HG03108 (cell line): ENCODE data around the gene TNN.
A peak's percentile ranks its signal among the peaks of the same experiment; 100 is the strongest.

Source experiments
- ATAC-seq: cut with Tn5 transposase; IDR thresholded peaks from one replicate; pipeline ENCODE4 v1.9.1; 2021; ENCODE audit warnings: moderate library complexity; ENCODE audit not compliant: unreplicated experiment

TNN gene

DNA sequence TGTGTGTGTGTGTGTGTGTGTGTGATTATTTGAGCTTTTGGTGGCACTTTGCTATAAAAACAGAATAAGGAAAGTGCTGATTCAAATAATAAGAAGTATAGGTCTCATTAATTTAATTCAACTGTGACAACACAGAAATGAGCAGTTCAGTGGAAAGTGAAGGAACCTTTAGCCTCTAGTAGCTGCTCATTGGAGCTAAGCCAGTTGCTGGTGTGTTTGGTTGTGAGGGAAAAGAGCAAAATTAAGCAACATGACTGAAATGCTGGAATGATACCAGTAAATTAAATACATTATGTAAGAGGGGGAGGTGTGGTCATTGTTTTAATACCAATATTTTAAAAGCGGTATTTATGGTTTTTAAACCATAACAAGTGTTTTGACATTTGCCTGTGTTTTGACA lies 69.7 kb downstream of the TNN start:
- no peak for ATAC-seq

DNA sequence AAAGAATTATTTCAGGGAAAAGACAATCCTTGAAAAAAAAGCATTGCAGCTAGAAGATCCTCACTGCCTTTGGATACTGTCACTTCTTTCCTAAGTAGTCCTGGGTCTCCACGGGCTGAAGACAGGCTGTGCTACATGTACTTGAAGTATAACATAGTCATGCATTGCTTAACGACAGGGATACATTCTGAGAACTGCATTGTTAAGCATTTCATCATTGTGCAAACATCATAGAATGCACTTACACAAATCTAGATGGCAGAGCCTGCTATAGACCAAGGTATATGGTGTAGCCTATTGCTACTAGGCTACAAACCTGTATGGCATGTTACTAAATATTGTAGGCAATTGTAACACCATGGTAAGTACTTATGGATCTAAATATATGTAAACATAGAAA lies 70.9 kb downstream of the TNN start:
- ATAC-seq, result no peak

DNA sequence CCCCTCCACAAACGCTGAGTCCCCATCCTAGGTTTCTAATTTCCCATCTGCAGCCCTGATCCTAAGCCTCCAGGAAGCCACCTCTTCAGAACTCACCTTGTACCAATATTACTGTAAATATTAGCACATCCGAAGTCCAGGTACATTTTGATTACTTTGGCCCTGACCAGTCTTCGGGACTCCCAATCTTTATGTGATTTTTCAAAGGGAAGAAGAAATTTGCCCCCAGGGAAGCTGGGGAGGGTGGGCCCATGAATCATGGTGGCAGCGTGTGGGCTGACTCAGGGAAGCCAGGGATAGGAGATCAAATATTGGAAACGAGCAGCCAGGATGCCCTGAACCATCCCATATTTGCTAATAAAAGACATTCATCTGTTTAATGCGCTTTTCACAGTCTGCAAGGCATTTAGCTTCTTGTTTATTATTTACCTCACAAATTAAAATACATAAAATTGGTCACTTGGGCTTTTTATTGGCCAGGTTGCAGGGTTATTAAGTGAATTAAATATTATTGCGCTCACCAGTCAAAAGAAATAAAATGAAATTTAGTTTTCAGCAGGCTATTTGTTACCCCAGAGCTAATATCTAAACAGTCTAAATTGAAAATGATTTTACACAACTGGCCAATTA lies 78.4 kb downstream of the TNN start:
- no peak for ATAC-seq

DNA sequence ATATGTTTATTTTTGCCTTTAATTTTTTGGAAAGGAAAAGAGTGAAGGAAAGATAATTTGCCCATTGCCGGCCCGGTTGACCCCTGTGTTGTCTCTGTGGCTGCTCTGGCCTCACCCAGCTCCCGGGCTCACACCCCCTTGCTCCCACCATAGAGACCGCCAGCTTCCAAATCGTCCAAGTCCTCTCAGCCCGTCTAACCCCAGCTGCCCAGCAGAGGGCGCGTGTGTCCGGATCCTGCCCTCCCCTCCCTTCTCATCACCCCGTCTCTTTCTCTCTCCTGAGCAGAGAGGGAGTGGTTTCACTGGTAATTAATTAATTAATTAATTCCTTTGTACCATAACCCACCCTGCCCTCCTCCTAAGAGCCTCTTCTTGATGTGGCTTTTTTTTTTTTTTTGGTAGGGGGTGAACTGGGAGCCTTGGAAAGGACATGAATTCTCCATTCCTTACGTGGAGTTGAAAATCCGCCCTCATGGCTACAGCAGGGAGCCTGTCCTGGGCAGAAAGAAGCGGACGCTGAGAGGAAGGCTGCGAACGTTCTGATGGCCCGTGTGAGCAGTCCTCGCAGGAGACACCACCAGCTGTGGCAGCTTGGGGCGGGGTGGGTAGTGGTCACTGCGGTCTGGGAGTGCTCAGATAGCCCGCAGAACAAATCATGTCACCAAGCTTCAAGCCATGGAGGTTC lies 79.0 kb downstream of the TNN start:
- no peak for ATAC-seq

DNA sequence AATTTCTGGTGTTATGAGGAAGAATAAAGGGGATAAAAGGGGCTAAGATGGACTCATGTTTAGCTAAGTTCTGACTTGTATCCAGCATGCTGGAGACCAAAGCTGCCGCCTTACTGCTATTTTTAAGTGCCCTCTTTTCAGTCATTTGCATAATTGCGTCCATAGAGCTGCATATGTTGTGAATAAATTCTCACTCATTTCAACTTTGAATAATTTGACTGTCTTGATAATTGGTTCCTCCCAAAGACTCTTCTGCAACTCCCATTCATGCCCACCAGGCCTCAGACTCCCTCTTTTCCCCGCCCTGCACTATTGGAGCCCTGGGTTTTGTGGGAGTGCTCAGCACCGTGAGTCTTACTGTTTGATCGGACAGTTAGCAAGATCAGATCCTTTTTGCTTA lies 79.9 kb downstream of the TNN start:
- ATAC-seq, result no peak

DNA sequence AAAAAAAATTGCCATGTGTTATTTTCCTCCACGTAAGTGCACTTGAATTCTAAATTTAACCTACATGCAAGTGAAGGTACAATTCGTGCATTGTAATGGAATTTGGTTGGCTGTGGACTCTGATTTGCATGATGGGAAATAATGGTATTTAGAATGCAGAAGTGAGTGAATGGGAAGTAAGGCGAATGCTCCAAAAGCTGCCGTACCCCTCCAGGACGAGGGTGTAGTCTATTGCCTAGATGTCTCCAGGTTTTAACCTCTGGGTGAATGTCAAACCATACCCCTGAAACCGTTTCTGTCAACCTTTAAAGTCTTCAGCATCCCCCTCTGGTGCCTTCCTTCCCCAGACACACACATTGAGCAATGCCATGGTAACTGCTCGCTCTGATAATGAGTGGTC lies 80.4 kb downstream of the TNN start:
- ATAC-seq, result no peak

DNA sequence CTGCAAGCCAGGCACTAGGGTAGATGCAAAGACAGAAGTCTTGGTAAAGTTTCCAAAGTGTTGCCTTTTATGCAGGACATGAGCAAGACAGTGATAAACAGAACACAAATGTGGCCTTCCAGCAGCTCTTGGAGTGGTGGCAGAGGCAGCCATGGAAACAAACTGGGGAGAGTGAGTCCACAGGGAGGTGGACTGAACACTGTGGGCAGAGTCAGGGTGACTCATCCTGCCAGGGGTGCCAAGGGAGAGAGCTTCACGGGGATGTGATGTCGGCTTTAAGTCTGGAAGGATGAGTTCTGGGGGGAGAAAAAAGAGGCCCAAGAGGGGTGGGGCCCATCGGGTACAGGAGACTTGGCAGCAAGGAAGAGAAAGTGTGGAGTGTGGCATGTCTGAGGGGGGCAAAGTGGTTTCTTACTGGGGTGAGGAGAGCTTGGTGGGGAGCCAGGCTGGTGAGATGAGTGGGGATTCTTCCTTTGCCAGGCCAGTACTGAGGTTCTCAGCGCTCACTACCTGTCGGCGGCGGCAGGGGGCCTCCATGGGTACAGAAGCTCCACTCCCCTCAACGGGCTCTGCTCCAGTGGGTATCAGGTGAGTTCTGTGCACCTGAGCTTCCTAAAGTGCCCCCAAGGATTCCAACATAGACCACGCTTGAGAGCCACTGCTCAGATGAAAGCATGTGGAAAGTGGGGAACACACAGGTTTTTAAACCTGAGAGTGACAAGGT lies 83.1 kb downstream of the TNN start:
- no peak for ATAC-seq

DNA sequence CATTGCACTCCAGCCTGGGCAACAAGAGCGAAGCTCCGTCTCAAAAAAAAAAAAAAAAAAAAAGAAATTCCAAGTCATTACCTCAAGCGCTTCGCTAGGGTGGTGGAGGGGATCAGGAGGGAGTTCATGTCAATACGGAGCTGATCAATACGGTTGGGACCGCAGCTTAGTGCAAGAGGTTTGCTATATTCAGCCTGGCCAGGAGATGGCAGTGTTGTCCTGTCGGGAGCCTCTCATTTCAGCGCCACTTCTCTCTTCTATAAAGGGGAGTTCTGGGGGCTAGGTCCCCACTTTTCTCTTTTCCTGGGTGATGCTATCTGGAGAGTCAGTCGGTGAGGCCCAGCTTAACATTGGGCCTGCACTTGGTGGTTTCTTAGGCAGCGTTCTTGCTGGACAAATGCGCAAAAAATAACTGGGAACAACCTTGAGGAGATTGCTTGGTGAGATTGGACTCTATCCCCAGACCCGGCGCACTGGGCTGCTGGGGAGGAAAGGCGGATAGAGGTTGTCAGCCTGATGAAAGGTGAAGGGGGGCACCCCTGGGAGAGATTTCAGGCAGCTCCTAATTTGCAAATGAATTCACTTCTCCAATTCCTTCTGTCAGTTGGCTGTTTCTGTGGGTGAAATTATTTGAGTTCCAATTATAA lies 84.5 kb downstream of the TNN start:
- no peak for ATAC-seq

DNA sequence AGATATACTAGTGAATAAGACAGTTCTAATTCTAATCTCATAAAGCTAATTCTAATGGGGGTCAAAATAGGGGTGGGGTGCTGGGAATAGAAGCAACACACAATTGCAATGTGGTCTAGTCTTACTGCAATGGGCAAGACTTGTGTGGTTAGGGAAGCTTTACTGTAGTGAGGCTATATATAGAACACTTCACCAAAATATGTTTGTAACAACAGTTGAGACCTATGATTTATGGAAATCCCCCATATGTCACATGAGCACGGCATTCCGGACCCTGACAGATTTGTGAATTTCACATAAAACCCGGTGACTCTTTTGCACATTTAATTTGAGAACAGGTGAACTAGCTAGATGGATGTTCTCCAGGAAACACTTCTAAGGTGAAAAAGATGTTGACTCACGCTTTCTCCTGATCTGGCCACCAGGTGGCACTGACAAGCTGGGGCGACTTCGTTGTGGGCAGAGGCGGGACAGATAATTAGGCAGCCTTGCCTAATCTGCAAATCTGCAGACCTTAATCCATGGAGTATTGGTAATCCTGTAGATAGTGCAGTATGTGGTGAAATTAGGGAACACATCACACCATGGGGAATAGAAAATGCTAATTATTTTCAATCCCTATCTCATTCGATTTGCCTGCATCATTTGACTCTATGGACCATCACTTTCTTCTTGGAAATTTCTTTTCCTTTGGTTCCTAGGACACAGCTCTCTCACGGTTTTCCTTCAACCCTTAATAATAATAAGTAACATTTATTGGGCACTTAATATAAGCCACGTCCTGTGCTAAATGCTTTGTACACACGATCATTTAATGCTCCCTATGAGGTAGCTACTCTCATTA lies 87.2 kb downstream of the TNN start:
- ATAC-seq, result peak; percentile 50

DNA sequence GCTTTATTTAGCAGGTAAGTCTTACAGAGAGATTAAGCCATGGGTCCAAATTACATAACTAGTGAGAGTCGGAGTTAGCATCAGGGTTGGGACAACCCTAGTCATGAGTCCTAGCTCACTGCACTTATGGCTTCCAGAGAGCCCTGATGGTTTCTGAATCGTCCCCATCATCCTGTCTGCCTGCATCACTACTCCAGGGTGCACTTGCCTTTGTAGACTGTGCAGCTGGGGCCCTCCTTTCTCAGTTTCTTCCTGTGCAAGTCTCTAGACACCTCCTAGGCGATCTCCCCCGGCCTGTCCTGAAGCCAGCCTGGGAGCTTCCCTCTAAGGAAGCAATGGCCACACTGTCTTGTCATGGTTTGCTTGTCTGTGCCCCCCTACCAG lies 87.8 kb downstream of the TNN start:
- no peak for ATAC-seq

DNA sequence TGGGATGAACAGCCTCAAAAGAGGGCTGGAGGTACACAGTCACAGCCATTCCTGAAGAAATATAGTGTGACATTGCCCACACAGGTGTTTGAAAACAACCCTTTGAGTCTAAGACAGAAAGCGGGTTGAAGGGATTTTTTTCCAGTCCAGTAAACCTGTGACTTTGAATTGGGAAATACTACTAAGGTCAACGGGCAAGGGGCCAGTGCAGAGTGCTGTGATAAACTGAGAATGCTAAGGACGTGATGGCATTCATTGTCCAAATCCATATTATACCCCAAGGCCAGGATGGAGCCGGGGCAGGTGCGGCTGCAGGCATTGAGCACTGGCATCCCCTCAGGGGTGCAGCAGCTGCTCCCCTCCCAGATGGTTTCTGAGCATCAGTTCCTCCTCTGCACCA lies 88.3 kb downstream of the TNN start:
- no peak for ATAC-seq

DNA sequence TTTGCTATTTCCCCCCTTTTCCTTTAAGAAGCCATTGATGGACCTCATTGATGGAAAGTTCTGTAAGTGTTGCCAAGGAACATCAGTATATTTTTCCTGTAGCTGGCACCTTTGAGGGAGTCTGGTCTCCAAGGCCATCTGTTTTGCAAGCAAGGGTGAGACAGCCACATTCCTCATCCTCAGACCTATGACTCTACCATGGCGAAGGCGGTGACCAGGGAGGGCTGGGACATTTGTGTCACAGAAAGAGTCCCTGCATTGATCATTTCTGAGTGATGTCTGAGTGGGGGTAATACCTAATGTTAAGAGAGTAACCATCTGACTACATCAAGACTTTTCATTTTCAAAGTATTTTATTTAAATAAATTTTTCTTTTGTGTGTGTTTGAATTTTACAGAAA lies 89.6 kb downstream of the TNN start:
- no peak for ATAC-seq

DNA sequence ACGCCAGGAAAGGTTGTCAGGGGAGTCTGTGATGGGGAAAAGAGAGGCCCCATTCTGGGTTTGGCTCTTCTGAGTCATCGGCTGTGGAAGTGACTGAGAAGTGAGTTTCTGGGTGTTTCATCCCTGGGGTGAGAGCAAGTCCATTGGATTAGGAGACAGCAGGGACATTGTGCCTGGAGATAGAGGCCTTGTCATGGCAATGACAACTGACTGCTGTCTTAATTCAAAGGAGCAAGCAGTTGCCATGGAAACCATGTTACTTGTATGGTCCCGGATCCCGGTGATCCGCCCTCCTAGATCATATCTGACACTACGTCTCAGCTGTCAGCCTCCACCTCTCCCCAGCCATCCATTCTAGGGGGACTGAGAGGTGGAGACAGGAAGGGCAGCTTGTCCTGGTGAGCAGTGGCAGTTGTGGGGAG lies 90.5 kb downstream of the TNN start:
- no peak for ATAC-seq

DNA sequence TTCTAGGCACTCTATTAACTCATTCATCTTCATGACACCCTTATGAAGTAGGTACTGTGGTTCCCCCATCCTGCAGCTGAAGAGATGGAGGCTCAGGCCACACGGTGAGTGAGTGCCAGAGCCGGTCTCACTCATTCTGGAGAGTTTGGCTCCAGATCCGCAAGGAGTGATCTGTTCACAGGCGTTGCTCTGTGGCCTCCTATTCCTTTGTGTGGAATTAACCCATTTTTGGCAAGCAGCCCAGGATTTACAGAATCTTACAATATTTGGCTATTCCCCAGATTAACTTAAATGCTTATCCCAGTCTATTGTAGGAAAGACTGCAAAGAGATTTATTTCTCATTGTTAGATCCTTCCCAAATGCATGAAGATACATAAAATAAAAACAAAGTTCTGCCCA lies 95.3 kb downstream of the TNN start:
- no peak for ATAC-seq

DNA sequence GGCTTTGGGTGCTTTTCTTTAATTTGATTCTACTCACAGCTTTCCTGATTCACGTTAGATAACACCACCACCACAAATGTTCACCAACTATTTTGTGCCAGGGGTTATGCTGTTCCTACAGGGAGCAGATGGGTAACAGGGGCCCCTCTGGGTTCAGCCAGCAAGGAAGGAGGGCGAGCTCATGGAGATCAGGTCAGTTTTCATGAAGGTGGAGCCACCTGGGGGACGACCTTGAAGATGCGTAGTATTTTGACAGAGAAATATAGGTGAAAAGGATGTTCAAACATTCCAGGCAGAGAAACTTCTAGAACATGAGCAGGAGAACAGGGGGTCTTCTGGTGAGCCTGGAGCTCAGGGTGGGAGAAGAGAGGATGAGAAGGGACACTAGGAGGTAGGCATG lies 96.1 kb downstream of the TNN start:
- no peak for ATAC-seq

DNA sequence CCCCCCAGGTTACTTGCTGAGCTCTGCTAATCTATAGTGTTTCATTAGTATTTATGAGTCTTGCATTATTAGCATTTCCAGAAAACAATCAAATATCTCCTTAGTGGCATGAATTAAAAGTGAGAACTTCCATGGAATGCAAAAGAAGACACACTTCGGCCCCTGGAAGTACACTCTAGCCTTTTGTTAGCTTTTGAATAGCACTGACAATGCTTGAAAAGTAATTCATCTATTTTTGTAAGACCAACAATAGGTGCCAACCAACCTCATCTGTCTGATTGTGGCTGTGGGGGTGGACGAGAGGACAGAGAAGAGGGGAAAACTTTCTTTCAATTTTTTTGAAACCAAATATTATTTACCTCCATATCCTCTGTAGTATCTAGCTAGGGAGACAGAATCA lies 97.1 kb downstream of the TNN start:
- no peak for ATAC-seq

DNA sequence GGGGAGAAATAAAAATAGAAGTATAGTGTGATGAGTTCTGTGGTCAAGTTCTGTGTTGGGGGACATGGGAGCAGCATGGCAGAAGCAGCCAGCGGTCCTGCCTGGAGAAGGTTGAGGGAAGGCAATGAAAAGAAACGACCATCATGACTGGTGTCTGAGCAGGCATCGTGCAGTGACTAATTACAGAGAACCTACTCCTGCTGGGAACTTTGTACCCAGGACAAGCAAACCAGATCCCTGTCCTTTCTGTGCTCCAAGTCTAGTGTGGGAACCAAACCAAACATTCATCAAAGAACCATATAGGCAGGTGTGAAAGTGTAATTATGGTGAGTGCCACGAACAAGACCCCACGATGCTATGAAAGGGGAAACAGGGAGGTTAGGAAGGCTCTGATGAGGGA lies 99.1 kb downstream of the TNN start:
- ATAC-seq, result no peak

DNA sequence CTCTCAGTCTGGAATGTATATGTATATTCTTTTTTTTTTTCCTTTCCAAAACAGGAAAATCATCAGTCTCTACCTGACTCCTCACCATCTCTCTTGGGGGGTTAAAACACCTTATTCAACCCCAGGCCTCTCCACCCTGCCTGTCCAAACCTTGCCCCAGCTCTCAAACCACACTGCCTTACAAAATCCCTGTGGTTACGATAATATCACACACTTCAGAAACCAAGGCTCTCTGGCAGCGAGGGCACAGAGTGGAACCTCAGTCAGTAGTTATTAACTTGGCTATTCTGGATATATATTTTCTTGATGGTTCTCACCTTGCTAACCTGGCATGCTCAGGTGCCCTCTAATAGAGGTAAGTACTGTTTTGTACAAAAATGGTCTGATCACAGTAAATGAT lies 100.2 kb downstream of the TNN start:
- no peak for ATAC-seq

DNA sequence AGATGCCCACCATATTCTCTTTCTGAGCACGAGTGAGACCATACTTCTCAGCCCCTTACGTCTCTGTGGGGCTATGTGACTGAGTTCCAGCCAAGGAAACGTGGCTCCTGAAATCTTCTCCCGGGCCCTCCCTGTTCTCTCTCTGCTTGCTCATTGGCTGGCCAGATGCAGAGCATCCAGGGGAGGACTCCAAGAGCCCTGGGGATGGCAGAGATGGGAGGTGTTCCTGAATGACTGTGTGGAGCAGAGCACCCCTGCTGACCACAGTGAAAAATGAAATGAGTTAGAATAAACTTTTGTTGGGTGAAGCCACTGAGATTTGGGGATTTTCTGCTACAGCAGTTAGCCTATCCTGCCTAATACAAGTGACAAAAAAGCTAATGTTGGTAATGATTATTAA lies 101.1 kb downstream of the TNN start:
- ATAC-seq, result no peak

DNA sequence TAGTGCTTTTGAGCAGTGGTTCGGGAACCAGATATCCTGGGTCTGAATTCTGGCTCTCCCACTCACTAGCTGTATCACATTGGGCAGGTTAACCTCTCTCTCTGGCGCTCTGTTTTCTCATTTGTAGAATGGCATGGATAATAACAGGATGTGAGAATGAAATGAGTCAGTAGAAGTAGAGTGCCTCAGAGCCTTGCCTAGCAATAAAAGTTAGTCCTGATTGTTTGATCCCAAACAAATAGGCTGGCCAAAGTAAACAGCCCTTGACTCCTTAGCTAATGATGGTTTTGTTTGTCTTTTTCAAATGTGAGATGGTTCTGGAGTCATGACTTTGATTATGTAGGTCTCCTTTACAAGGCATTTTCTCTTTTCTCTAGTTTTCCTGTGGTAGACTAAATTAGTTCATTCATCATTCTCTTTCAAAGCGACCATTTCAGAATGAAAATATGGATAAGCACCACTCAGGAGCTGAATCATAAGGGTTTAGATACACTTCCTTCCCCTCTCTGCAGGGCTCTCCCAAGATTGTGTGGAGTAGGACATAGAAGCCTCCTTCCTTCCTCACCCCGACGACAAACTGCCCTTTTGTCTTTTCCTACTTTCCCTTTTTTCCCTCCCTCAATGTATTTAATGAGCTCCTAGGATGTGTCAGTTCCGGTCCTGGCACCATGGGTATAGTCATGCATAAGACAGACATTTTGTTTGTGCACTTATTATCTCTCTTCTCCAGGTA lies 101.8 kb downstream of the TNN start:
- ATAC-seq, result no peak
